ENCODE measurements around the gene FAM135A. TPM values are rescaled to one million over a fixed set of nuclear protein-coding genes. Genes with fewer than 3 reads are reported as not detected.

Gene FAM135A
- total and polyA plus RNA-seq, 2 of the 8 experiments (the other 6 are each of a cell fraction or from before 2014, with no cell fraction given) = 17.4 to 35.7 TPM

- Histone ChIP-seq H2BK5ac (ENCODE audit: low read depth, low read length) (no peak overlapping the region), H3K27ac (ENCODE audit: low read depth, low read length) (no peak overlapping the region), H2BK12ac (ENCODE audit: low read depth, low read length) (no peak overlapping the region), H3K9me3 (ENCODE audit: insufficient read depth in 2 of 2, low read depth in 1 of 2, low read length in 1 of 2) (no peaks in the 10 kb centered on the region), H3K27me3 (replicated peaks in 1 of 4; ENCODE audit: control insufficient read depth in 3 of 4, extremely low read depth in 1 of 4, insufficient read depth in 3 of 4, low read length in 3 of 4) (no peaks in the 10 kb centered on the region), H4K20me1 (replicated peaks in 1 of 2; ENCODE audit: control insufficient read depth in 1 of 2, insufficient read depth in 2 of 2, low read length in 2 of 2) (no peaks in the 10 kb centered on the region), H3K9ac (replicated peaks in 1 of 4; ENCODE audit: extremely low read depth in 1 of 4, low read depth in 3 of 4, low read length in 3 of 4) (no peak overlapping the region), H3K79me2 (ENCODE audit: control insufficient read depth in 1 of 2, insufficient read depth in 2 of 2, low read length in 2 of 2) (no peaks in the 10 kb centered on the region), H3K23ac (ENCODE audit: insufficient read length) (no peak overlapping the region), H3K4me2 (ENCODE audit: insufficient read depth in 1 of 2, low read depth in 2 of 2, low read length in 2 of 2) (no peak overlapping the region), H4K5ac (ENCODE audit: insufficient read length, low read depth, low read length) (no peak overlapping the region), H2BK15ac (ENCODE audit: low read length) (no peak overlapping the region), H3K4me1 (replicated peaks in 1 of 4; ENCODE audit: control insufficient read depth in 3 of 4, insufficient read depth in 4 of 4, low read length in 3 of 4) (no peaks in the 10 kb centered on the region; a peak in 1 of 7 replicates), H3K18ac (ENCODE audit: extremely low read depth, low read length) (no peak overlapping the region), H3K4me3 (ENCODE audit: extremely low read depth in 1 of 4, insufficient read depth in 2 of 4, low read depth in 3 of 4, low read length in 4 of 4) (no peak overlapping the region), H4K8ac (ENCODE audit: extremely low read depth, insufficient read depth, low read length) (no peak overlapping the region), H3K23me2 (ENCODE audit: low read depth, low read length) (no peaks in the 10 kb centered on the region), H2BK20ac (ENCODE audit: low read length) (no peak overlapping the region), H4K91ac (replicated peaks; ENCODE audit: insufficient read length, low read length) (no peak overlapping the region), H2AK5ac (ENCODE audit: low read depth, low read length) (no peak overlapping the region), H3K14ac (ENCODE audit: insufficient read length) (no peak overlapping the region), H3K56ac (replicated peaks; ENCODE audit: insufficient read length, low read depth, low read length) (no peak overlapping the region), H3K79me1 (ENCODE audit: low read depth, low read length) (no peaks in the 10 kb centered on the region), H3K36me3 (ENCODE audit: control insufficient read depth in 2 of 4, insufficient read depth in 4 of 4, low read length in 3 of 4) (no peaks in the 10 kb centered on the region), H3K4ac (replicated peaks; ENCODE audit: insufficient read length, low read depth, low read length) (no peak overlapping the region), H2AFZ (ENCODE audit: low read length) (no peak overlapping the region), H2BK120ac (replicated peaks; ENCODE audit: low read depth, low read length) (no peak overlapping the region)
- CTCF ChIA-PET (ENCODE audit: partially characterized antibody) = interaction anchor here (0.6 to 4.0 kb wide), 14 partner anchors 8 to 635 kb away, joined by 3 to 21 read pairs (median 4); no protein-coding TSS in a partner anchor
- POLR2A ChIA-PET (ENCODE audit: partially characterized antibody) = no interaction called here
- DNase-seq (ENCODE audit: low read depth in 1 of 2, low spot score in 2 of 2) (no peak), FAIRE-seq (no peak)
- TF ChIP-seq RFX5 (IDR thresholded peaks at IDR 0.05; ENCODE audit: borderline replicate concordance, low read depth, low read length) (no peak), EZH2 (IDR thresholded peaks at IDR 0.05; ENCODE audit: low read depth, low read length, severe bottlenecking) (no peak), CTCF (IDR thresholded peaks at IDR 0.05; ENCODE audit: control extremely low read depth in 1 of 3, insufficient read depth in 1 of 3, low read depth in 1 of 3, low read length in 3 of 3) (no peak), CHD1 (IDR thresholded peaks at IDR 0.05; ENCODE audit: low read depth, low read length) (no peak)
- WGBS, 2 experiments (ENCODE audit: extremely low coverage in 1 of 2, insufficient coverage in 1 of 2, insufficient read length in 1 of 2, insufficient replicate concordance in 2 of 2, low coverage in 1 of 2, low lambda C conversion rate in 2 of 2, missing lambda C conversion rate in 1 of 2) = 63% methylated on average over 1 of the region's 3 CpGs; no CpG with 5 or more reads in 1 of the 2 experiments
Observed at GRCh38 chr6:70377372-70377771, 35.9 kb upstream of the FAM135A start.

Measured in H1 (cell line).